Left ventricle myocardium inferior (tissue), 1 donor: ENCODE results near the gene TMEM202. TPM values are rescaled to one million over a fixed set of nuclear protein-coding genes. Genes with fewer than 3 reads are reported as not detected.

Source experiments
- DNase-seq: peaks from one replicate; pipeline ENCODE4 v3.0.0-alpha.2; 2020
- H3K27ac ChIP-seq: fragments of 200-600 bp; replicated peaks from 2 replicates; pipeline ENCODE4 v1.8.0; 2021
- H3K27me3 ChIP-seq: fragments of 200-600 bp; 2 replicates; pipeline ENCODE4 v1.8.0; 2021; ENCODE audit warnings: low read depth
- H3K36me3 ChIP-seq: fragments of 200-600 bp; 2 replicates; pipeline ENCODE4 v1.8.0; 2021
- H3K4me1 ChIP-seq: fragments of 200-600 bp; 2 replicates; pipeline ENCODE4 v1.8.0; 2021
- H3K4me3 ChIP-seq: fragments of 200-600 bp; 2 replicates; pipeline ENCODE4 v1.8.0; 2021; ENCODE audit warnings: mild to moderate bottlenecking, moderate library complexity
- H3K9me3 ChIP-seq: fragments of 200-600 bp; replicated peaks from 2 replicates; pipeline ENCODE4 v1.8.0; 2021
- intact Hi-C: fragments of 100-400 bp; cut with micrococcal nuclease; formaldehyde crosslinking; loops from one replicate; pipeline ENCODE4 v1.11.0; 2022
- long read RNA-seq: library from polyadenylated mRNA; unstranded; transcript quantifications from one replicate; pipeline ENCODE4 v2.0.0, GENCODE V29; 2021
- total RNA-seq: library from RNA; stranded (reverse); fragmentation: NEBNext Ultra II Directional; extraction: Animal tissue kit (Norgen Biotek cat#: 25700); gene quantifications from one replicate; pipeline ENCODE4 v1.2.1, GENCODE V29; 2021
- TF ChIP-seq, protein P1 (sequence below): fragments of 200-600 bp; IDR thresholded peaks from 2 replicates; pipeline ENCODE4 v1.8.0; 2021; ENCODE audit warnings: antibody characterized with exemption, mild to moderate bottlenecking, borderline replicate concordance
- donor health status: DM: no; HTN: yes; CAD: no; lungs with severe emphysema.

The TMEM202 gene, protein sequence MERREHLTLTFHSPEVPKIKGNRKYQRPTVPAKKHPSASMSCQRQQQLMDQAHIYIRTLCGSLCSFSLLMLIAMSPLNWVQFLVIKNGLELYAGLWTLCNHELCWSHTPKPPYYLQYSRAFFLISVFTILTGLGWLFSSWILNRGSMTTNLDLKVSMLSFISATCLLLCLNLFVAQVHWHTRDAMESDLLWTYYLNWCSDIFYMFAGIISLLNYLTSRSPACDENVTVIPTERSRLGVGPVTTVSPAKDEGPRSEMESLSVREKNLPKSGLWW
- not detected for total RNA-seq
- long read RNA-seq, result 0 reads

DNA sequence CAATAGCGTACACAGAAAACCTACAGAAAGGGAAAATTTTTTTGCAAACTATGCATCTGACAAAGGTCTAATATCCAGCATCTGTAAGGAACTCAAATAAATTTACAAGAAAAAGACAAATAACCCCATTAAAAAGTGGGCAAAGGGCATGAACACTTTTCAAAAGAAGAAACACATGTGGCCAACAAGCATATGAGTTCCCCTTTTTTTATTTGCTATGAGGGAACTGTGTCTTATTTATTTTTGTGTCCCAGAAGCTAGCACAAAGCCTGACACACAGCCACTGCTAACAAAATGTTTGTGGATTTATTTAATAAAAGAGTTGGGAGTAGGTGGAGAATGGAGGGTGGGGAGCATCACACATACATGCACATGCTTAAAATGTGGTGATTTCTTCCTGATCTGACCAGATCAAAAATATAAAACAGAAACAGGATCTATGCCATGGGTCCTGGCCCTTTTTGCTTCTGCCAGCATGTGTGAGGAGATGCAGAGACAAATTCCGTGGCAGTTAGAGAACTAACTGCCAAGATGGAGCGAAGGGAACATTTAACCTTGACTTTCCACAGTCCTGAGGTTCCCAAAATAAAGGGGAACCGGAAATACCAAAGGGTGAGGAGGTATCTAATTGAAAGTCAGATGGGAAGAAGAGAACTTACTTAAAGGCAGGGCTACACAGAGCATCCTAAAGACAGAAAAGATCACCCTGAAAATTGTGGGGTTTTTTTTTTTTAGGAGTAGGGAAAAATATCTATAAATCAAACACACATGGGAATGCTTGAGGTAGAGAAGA is at the start of gene TMEM202:
Gene TMEM202, plus strand, starts transcription at position 510 of the 793 bp plus-strand sequence. Its CDS starts 22 bp downstream, at position 532.
- no peak within 1 kb of the TSS for H3K27ac ChIP-seq
- no peaks in the 10 kb centered on the region for H3K36me3 ChIP-seq
- H3K4me3 ChIP-seq, result no peak within 1 kb of the TSS
- TF ChIP-seq, protein P1, sequence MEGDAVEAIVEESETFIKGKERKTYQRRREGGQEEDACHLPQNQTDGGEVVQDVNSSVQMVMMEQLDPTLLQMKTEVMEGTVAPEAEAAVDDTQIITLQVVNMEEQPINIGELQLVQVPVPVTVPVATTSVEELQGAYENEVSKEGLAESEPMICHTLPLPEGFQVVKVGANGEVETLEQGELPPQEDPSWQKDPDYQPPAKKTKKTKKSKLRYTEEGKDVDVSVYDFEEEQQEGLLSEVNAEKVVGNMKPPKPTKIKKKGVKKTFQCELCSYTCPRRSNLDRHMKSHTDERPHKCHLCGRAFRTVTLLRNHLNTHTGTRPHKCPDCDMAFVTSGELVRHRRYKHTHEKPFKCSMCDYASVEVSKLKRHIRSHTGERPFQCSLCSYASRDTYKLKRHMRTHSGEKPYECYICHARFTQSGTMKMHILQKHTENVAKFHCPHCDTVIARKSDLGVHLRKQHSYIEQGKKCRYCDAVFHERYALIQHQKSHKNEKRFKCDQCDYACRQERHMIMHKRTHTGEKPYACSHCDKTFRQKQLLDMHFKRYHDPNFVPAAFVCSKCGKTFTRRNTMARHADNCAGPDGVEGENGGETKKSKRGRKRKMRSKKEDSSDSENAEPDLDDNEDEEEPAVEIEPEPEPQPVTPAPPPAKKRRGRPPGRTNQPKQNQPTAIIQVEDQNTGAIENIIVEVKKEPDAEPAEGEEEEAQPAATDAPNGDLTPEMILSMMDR, result no peak
- intact Hi-C loops, result no loop called here
- H3K27me3 ChIP-seq, result peaks cover 8% of the 10 kb centered on the region
- H3K4me1 ChIP-seq, result peaks cover 6% of the 10 kb centered on the region
- H3K9me3 ChIP-seq, result no peaks in the 10 kb centered on the region
- DNase-seq, result no peak

DNA sequence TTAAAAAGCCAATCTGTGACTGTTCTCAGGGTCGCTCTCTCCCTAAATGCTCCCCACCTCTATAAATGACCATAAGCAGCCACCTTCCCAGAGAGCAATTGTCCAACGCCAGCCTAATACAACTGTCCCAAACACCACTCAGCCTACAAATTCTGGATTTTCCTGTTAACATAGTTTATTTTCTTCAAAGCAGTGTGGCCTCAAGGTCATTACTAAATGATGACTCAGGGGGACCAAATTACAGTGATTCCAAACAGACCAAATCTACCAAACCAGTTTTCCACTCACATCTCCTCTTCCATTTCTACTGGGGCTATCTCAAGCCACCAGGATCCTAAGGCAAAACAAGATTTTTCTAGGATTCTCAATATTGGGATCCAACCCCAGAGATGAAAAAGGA is 44.8 kb upstream of the TMEM202 start:
- Histone ChIP-seq H3K27me3 (no peaks in the 10 kb centered on the region), H3K4me1 (peaks cover 16% of the 10 kb centered on the region), H3K9me3 (no peaks in the 10 kb centered on the region), H3K4me3 (no peak overlapping the region), H3K27ac (no peak overlapping the region), H3K36me3 (peaks cover 82% of the 10 kb centered on the region)
- intact Hi-C loops, result no loop called here
- DNase-seq, result no peak
- TF ChIP-seq, protein P1, result no peak

DNA sequence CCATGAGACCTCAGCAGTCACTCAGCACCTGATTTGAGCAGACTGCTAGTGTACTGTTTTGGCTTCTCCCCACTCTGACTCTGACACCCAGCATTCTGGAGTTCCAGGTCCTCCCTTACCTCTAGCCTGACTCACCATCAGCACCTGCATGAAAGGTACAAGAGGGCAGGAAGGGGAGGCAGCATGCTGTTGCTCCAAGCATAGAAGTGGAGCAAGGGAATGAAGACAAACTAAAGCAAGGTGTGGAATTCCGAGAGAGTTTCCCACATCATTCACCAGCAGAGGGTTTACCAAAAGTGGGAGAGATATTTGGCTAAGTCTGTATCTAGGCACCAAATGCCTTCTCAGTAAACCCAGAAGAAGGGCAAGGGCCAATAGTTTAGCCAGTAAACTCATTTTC is 43.6 kb upstream of the TMEM202 start:
- H3K36me3 ChIP-seq, result peaks cover 70% of the 10 kb centered on the region
- no peak for DNase-seq
- TF ChIP-seq, protein P1, result no peak
- H3K27me3 ChIP-seq, result no peaks in the 10 kb centered on the region
- intact Hi-C loops, result no loop called here
- peaks cover 28% of the 10 kb centered on the region for H3K4me1 ChIP-seq
- no peaks in the 10 kb centered on the region for H3K9me3 ChIP-seq
- no peak overlapping the region for H3K4me3 ChIP-seq
- H3K27ac ChIP-seq, result no peak overlapping the region

DNA sequence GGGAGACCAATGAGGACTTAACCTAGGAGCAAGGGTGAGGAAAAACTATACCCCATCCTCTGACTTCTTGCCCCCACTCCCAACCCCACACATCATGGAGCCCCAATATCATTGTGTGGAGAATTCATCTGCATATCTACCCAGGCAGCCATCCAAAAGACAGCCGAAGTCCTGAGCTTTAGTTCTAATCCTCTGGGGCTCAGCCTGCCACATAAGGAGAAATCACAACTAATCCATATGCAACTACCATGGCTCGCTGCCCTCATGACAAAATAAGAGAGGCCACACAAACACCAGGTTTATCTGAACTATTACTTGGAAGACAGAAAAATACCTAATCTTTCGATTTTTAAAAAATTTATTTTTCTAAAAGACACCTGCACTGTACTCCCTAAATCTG is 40.0 kb upstream of the TMEM202 start:
- Histone ChIP-seq H3K27ac (peak overlapping the region; percentile 75), H3K36me3 (peaks cover 35% of the 10 kb centered on the region), H3K4me1 (peaks cover 45% of the 10 kb centered on the region), H3K4me3 (peak overlapping the region; percentile 26), H3K9me3 (no peaks in the 10 kb centered on the region), H3K27me3 (no peaks in the 10 kb centered on the region)
- intact Hi-C loops, result no loop called here
- DNase-seq, result no peak
- TF ChIP-seq, protein P1, result no peak

DNA sequence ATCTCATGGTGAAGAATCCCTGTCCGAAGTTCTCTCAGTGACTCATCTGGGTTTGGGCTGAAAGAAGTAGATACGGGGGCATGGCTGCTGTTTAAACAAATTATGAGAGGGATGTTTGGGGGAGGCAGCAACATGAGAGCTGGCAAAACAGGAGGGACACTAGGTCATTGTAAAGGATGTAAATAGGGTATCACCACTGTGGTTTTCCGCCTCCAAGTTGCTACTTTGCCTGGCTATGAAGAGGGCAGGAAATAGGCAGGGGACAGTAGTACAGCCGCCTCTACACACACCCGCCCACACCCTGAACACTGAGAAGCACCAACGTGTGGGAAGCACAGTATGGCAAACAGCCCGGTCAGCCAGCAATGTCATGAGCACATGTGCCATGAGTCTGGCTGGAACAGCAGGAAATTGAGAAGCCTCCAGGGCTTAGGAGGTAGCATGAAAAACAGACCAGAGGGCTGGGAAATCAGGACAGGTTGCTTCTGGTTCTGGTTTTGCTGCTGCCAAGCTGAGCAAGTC is 39.4 kb upstream of the TMEM202 start:
- no peaks in the 10 kb centered on the region for H3K9me3 ChIP-seq
- H3K27me3 ChIP-seq, result no peaks in the 10 kb centered on the region
- H3K4me3 ChIP-seq, result peak overlapping the region; percentile 26
- H3K4me1 ChIP-seq, result peaks cover 45% of the 10 kb centered on the region
- intact Hi-C loops, result no loop called here
- peak overlapping the region; percentile 75 for H3K27ac ChIP-seq
- peaks cover 29% of the 10 kb centered on the region for H3K36me3 ChIP-seq
- peak; percentile 46 for DNase-seq
- TF ChIP-seq, protein P1, result no peak
